Nephron progenitor cell (in vitro differentiated cells): ENCODE measurements around the gene ANGPTL2.

ENCODE experiments used
- DNase-seq: peaks from one replicate; pipeline ENCODE4 v3.0.0; 2021
- H3K27ac Mint-ChIP-seq: 2 replicates; pipeline ENCODE4 v1.8.0; 2021; ENCODE audit warnings: mild to moderate bottlenecking, moderate library complexity, mixed read lengths
- H3K27me3 Mint-ChIP-seq: 2 replicates; pipeline ENCODE4 v1.8.0; 2021; ENCODE audit warnings: mild to moderate bottlenecking, low read depth, mixed read lengths; ENCODE audit not compliant: poor library complexity
- H3K36me3 Mint-ChIP-seq: 2 replicates; pipeline ENCODE4 v1.8.0; 2021; ENCODE audit warnings: low read depth, mixed read lengths
- H3K4me1 Mint-ChIP-seq: 2 replicates; pipeline ENCODE4 v1.8.0; 2021; ENCODE audit warnings: mixed read lengths
- H3K4me3 Mint-ChIP-seq: 2 replicates; pipeline ENCODE4 v1.8.0; 2021; ENCODE audit warnings: mild to moderate bottlenecking, moderate library complexity, mixed read lengths
- H3K9me3 Mint-ChIP-seq: 2 replicates; pipeline ENCODE4 v1.8.0; 2021; ENCODE audit warnings: mild to moderate bottlenecking, moderate library complexity, mixed read lengths
- TF ChIP-seq, protein P1 (sequence below): fragments of 200-600 bp; sonication (generic); IDR thresholded peaks from 2 replicates; pipeline ENCODE4 v1.5.0; 2021; ENCODE audit warnings: antibody characterized with exemption

ANGPTL2 gene

GRCh38 chr9:127109212-127109711 lies 13.2 kb downstream of the ANGPTL2 start:
- peak overlapping the region; percentile 73 for H3K27ac Mint-ChIP-seq
- H3K36me3 Mint-ChIP-seq: peaks cover 34% of the 10 kb centered on the region
- H3K27me3 Mint-ChIP-seq: peaks cover 3% of the 10 kb centered on the region
- no peaks in the 10 kb centered on the region for H3K9me3 Mint-ChIP-seq
- no peak for DNase-seq
- H3K4me3 Mint-ChIP-seq: no peak overlapping the region
- H3K4me1 Mint-ChIP-seq: peaks cover 34% of the 10 kb centered on the region
- TF ChIP-seq, protein P1, sequence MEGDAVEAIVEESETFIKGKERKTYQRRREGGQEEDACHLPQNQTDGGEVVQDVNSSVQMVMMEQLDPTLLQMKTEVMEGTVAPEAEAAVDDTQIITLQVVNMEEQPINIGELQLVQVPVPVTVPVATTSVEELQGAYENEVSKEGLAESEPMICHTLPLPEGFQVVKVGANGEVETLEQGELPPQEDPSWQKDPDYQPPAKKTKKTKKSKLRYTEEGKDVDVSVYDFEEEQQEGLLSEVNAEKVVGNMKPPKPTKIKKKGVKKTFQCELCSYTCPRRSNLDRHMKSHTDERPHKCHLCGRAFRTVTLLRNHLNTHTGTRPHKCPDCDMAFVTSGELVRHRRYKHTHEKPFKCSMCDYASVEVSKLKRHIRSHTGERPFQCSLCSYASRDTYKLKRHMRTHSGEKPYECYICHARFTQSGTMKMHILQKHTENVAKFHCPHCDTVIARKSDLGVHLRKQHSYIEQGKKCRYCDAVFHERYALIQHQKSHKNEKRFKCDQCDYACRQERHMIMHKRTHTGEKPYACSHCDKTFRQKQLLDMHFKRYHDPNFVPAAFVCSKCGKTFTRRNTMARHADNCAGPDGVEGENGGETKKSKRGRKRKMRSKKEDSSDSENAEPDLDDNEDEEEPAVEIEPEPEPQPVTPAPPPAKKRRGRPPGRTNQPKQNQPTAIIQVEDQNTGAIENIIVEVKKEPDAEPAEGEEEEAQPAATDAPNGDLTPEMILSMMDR: no peak

- Mint-ChIP-seq H3K4me3 (no peak overlapping the region), H3K4me1 (peaks cover 43% of the 10 kb centered on the region), H3K9me3 (no peaks in the 10 kb centered on the region), H3K27ac (no peak overlapping the region), H3K36me3 (peaks cover 34% of the 10 kb centered on the region), H3K27me3 (peaks cover 3% of the 10 kb centered on the region)
- DNase-seq: no peak
- TF ChIP-seq, protein P1: no peak
Measured at GRCh38 chr9:127107929-127108876, 14.2 kb downstream of the ANGPTL2 start.

- TF ChIP-seq, protein P1: no peak
- DNase-seq: no peak
- H3K27me3 Mint-ChIP-seq: no peaks in the 10 kb centered on the region
- H3K27ac Mint-ChIP-seq: no peak overlapping the region
- peaks cover 37% of the 10 kb centered on the region for H3K36me3 Mint-ChIP-seq
- H3K9me3 Mint-ChIP-seq: no peaks in the 10 kb centered on the region
- H3K4me3 Mint-ChIP-seq: no peak overlapping the region
- peaks cover 35% of the 10 kb centered on the region for H3K4me1 Mint-ChIP-seq
Measured at GRCh38 chr9:127107171-127107928, 15.1 kb downstream of the ANGPTL2 start.

DNA sequence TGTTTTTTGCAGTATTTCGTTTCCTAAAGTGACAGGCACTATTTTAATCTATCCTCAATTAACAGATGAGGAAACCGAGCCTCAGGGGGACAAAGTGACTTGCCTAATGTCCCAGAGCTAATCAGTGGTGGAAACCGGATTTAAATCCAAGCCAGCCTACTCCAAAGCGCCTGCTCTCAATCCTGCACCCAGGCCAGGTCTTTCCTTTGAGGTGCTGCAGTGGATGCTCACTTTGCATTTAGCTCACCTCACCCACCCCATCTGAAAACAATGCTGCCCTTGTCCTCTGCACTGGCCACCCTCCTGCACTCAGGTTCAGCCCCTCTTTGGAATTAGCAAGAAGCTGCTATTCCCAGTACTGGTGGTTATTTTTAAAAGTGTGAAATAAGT lies 16.0 kb downstream of the ANGPTL2 start:
- TF ChIP-seq, protein P1: no peak
- no peaks in the 10 kb centered on the region for H3K27me3 Mint-ChIP-seq
- DNase-seq: no peak
- no peaks in the 10 kb centered on the region for H3K9me3 Mint-ChIP-seq
- H3K27ac Mint-ChIP-seq: no peak overlapping the region
- H3K4me1 Mint-ChIP-seq: peaks cover 34% of the 10 kb centered on the region
- no peak overlapping the region for H3K4me3 Mint-ChIP-seq
- H3K36me3 Mint-ChIP-seq: peaks cover 38% of the 10 kb centered on the region

GRCh38 chr9:127105805-127106465 lies 16.5 kb downstream of the ANGPTL2 start:
- TF ChIP-seq, protein P1: no peak
- no peak for DNase-seq
- H3K4me1 Mint-ChIP-seq: peaks cover 30% of the 10 kb centered on the region
- no peaks in the 10 kb centered on the region for H3K9me3 Mint-ChIP-seq
- H3K27me3 Mint-ChIP-seq: no peaks in the 10 kb centered on the region
- no peak overlapping the region for H3K4me3 Mint-ChIP-seq
- H3K27ac Mint-ChIP-seq: no peak overlapping the region
- peaks cover 35% of the 10 kb centered on the region for H3K36me3 Mint-ChIP-seq
